Measurements from ENCODE around the gene SLC34A3. TPM values are rescaled to one million over a fixed set of nuclear protein-coding genes. Genes with fewer than 3 reads are reported as not detected.

Gene SLC34A3
- total RNA-seq, 1 experiment from 2014 or later, result not detected

GRCh38 chr9:137280474-137281344 is 50.0 kb downstream of the SLC34A3 start:
- intact Hi-C loops (cut with micrococcal nuclease; ENCODE audit: unreplicated experiment), result no loop called here
- TF ChIP-seq EZH2 (IDR thresholded peaks at IDR 0.05; ENCODE audit: borderline replicate concordance, low read depth, low read length, poor library complexity, severe bottlenecking) (no peak), CTCF (conservative IDR thresholded peaks at IDR 0.05; ENCODE audit: low read depth, low read length) (peak; percentile 68)
- peak overlapping the region; percentile 41 for H3K4me3 ChIP-seq (ENCODE audit: low read depth, low read length, poor library complexity, severe bottlenecking)

DNA sequence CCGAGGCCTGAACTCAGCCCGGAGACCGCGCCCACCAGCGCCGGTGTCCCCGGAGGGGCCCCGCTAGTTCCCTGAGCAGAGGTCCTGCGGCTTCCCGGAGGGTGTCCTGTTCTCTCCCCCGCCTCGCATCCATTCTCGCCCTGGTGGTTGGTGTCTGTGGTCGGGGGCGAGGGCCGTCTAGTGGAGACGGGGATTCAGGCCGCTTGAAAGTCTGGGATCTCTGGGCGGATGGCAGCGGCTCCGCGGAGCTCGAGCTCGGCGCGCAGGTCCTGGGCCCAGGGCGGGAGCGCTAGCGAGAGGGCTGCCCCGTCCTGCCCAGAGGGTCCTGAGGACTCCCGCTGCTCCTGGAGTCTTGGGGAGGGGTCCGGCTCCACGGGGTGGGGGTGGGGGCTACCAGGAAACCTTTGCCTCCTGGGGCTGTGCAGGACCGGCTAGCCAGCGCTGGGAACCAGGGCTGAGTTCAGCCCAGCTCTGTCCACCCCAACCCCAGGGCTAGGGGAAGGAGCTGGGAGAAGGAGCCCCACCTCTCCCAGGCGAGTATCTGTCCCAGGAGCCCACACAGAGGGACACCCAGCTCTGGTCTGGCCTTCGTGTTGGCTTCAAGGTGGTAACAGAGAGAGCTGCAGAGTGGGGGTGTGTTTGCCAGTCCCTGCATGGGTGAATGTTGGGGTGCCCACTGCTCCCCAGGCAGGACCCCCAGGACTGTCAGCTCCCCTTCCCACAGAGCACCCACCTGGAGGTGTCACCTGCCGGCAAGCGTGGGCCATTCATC is 50.8 kb downstream of the SLC34A3 start:
- peaks cover 20% of the 10 kb centered on the region for H3K4me1 ChIP-seq (ENCODE audit: insufficient read depth, low read length, poor library complexity, severe bottlenecking)
- intact Hi-C loops (cut with micrococcal nuclease; ENCODE audit: unreplicated experiment), result no loop called here
- H3K9me3 ChIP-seq (ENCODE audit: low read depth, low read length, poor library complexity, severe bottlenecking), result no peaks in the 10 kb centered on the region
- no peak for DNase-seq (ENCODE audit: low spot score)
- no peaks in the 10 kb centered on the region for H3K36me3 ChIP-seq (ENCODE audit: insufficient read depth, low read length, poor library complexity, severe bottlenecking)
- peak overlapping the region; percentile 41 for H3K4me3 ChIP-seq (ENCODE audit: low read depth, low read length, poor library complexity, severe bottlenecking)
- no TSS peak for BruUV-seq (replicated peaks)
- ChIA-PET POLR2A (ENCODE audit: low non-redundant PET) (no interaction called here), CTCF (no interaction called here)
- no peak for TF ChIP-seq CTCF (conservative IDR thresholded peaks at IDR 0.05; ENCODE audit: low read depth, low read length)
- TF ChIP-seq EZH2 (IDR thresholded peaks at IDR 0.05; ENCODE audit: borderline replicate concordance, low read depth, low read length, poor library complexity, severe bottlenecking), result no peak
- H3K27me3 ChIP-seq (replicated peaks; ENCODE audit: insufficient read depth, low read depth, low read length, poor library complexity), result no peaks in the 10 kb centered on the region
- no peak overlapping the region for H3K27ac ChIP-seq (ENCODE audit: low read depth, low read length, poor library complexity, severe bottlenecking)

More at GRCh38 chr9:137280474-137281344, 50.0 kb downstream of the SLC34A3 start:
- DNase-seq (ENCODE audit: low spot score), result peak; percentile 71
- POLR2A ChIA-PET (ENCODE audit: low non-redundant PET), result interaction anchor here (0.6 kb wide), 1 partner anchor 63 kb away, joined by 13 read pairs; no protein-coding TSS in a partner anchor
- no peak overlapping the region for H3K27ac ChIP-seq (ENCODE audit: low read depth, low read length, poor library complexity, severe bottlenecking)
- BruUV-seq (replicated peaks), result no TSS peak
- no peaks in the 10 kb centered on the region for H3K27me3 ChIP-seq (replicated peaks; ENCODE audit: insufficient read depth, low read depth, low read length, poor library complexity)
- H3K36me3 ChIP-seq (ENCODE audit: insufficient read depth, low read length, poor library complexity, severe bottlenecking), result no peaks in the 10 kb centered on the region
- peaks cover 23% of the 10 kb centered on the region for H3K4me1 ChIP-seq (ENCODE audit: insufficient read depth, low read length, poor library complexity, severe bottlenecking)
- H3K9me3 ChIP-seq (ENCODE audit: low read depth, low read length, poor library complexity, severe bottlenecking), result no peaks in the 10 kb centered on the region
- CTCF ChIA-PET, result interaction anchor here (0.6 kb wide), 1 partner anchor 246 kb away, joined by 4 read pairs; no protein-coding TSS in a partner anchor

Other genes starting within 250 kb of the SLC34A3 start
- gene LCNL1, start 247.9 kb upstream of the SLC34A3 start, total RNA-seq (2021), result not detected in 2 replicates
- 91.5 and 99.5 TPM in 2 replicates for gene PAXX, start 238.5 kb upstream of the SLC34A3 start, total RNA-seq (2021)
- not detected in 2 replicates for gene CLIC3, start 234.3 kb upstream of the SLC34A3 start, total RNA-seq (2021)
- 27.8 and 38.9 TPM in 2 replicates for gene ABCA2, start 202.7 kb upstream of the SLC34A3 start, total RNA-seq (2021)
- gene FUT7, start 198.8 kb upstream of the SLC34A3 start, total RNA-seq (2021), result not detected in 2 replicates
- 73.9 and 81.4 TPM in 2 replicates for gene NPDC1, start 184.7 kb upstream of the SLC34A3 start, total RNA-seq (2021)
- not detected in 2 replicates for gene ENTPD2, start 176.8 kb upstream of the SLC34A3 start, total RNA-seq (2021)
- gene SAPCD2, start 160.3 kb upstream of the SLC34A3 start, total RNA-seq (2021), result 30.6 and 33.7 TPM in 2 replicates
- 11.2 and 13.0 TPM in 2 replicates for gene UAP1L1, start 153.4 kb upstream of the SLC34A3 start, total RNA-seq (2021)
- 48.6 and 54.9 TPM in 2 replicates for gene MAN1B1, start 143.9 kb upstream of the SLC34A3 start, total RNA-seq (2021)
- 120 and 122 TPM in 2 replicates for gene DPP7, start 116.2 kb upstream of the SLC34A3 start, total RNA-seq (2021)
- 0.17 and 0.52 TPM in 2 replicates for gene GRIN1, start 91.7 kb upstream of the SLC34A3 start, total RNA-seq (2021)
- not detected in 2 replicates for gene LRRC26, start 60.9 kb upstream of the SLC34A3 start, total RNA-seq (2021)
- not detected in 2 replicates for gene TMEM210, start 58.8 kb upstream of the SLC34A3 start, total RNA-seq (2021)
- 49.6 and 54.1 TPM in 2 replicates for gene ANAPC2, start 42.3 kb upstream of the SLC34A3 start, total RNA-seq (2021)
- gene SSNA1, start 42.2 kb upstream of the SLC34A3 start, total RNA-seq (2021), result 86.8 and 87.3 TPM in 2 replicates
- gene TPRN, start 30.2 kb upstream of the SLC34A3 start, total RNA-seq (2021), result 23.0 and 25.7 TPM in 2 replicates
- 37.5 and 41.8 TPM in 2 replicates for gene TMEM203, start 25.3 kb upstream of the SLC34A3 start, total RNA-seq (2021)
- gene NDOR1, start 25.2 kb upstream of the SLC34A3 start, total RNA-seq (2021), result 40.2 and 41.5 TPM in 2 replicates
- gene RNF208, start 8.7 kb upstream of the SLC34A3 start, total RNA-seq (2021), result 13.7 and 20.2 TPM in 2 replicates
- 0.37 TPM in 1 of 2 replicates, not detected in the other for gene CYSRT1, start 5.7 kb upstream of the SLC34A3 start, total RNA-seq (2021)
- gene RNF224, start 3.4 kb upstream of the SLC34A3 start, total RNA-seq (2021), result 0.17 TPM in 1 of 2 replicates, not detected in the other
- 645 and 714 TPM in 2 replicates for gene TUBB4B, start 10.4 kb downstream of the SLC34A3 start, total RNA-seq (2021)
- 0.35 TPM in 1 of 2 replicates, not detected in the other for gene STPG3, start 20.4 kb downstream of the SLC34A3 start, total RNA-seq (2021)
- 72.6 and 78.1 TPM in 2 replicates for gene NELFB, start 24.4 kb downstream of the SLC34A3 start, total RNA-seq (2021)
- gene TOR4A, start 46.8 kb downstream of the SLC34A3 start, total RNA-seq (2021), result 0.82 and 1.4 TPM in 2 replicates
- 7.4 and 8.9 TPM in 2 replicates for gene NRARP, start 71.4 kb downstream of the SLC34A3 start, total RNA-seq (2021)
- gene EXD3, start 192.3 kb downstream of the SLC34A3 start, total RNA-seq (2021), result 6.3 and 9.4 TPM in 2 replicates
- 0.28 and 0.79 TPM in 2 replicates for gene NOXA1, start 192.5 kb downstream of the SLC34A3 start, total RNA-seq (2021)
- not detected in 2 replicates for gene ENTPD8, start 210.5 kb downstream of the SLC34A3 start, total RNA-seq (2021)
- 52.7 and 54.9 TPM in 2 replicates for gene NSMF, start 228.4 kb downstream of the SLC34A3 start, total RNA-seq (2021)

Data from A673 (cell line).